A673 (cell line): ENCODE measurements around the gene ATXN10.

Experiments used
- EZH2 ChIP-seq: fragments of 200-600 bp; sonication (generic); IDR thresholded peaks from 2 replicates; pipeline ENCODE4 v1.6.1; 2017; ENCODE audit warnings: borderline replicate concordance, low read depth, mild to moderate bottlenecking, mixed read lengths, antibody characterized with exemption, low read length; ENCODE audit not compliant: poor library complexity, severe bottlenecking
- TF ChIP-seq, protein P1 (sequence below): fragments of 300-800, 200-600 bp; sonication (generic); conservative IDR thresholded peaks from 2 replicates; pipeline ENCODE4 v1.5.1; 2017; ENCODE audit warnings: low read depth, mild to moderate bottlenecking, antibody characterized with exemption, low read length, moderate library complexity, mixed read lengths

DNA sequence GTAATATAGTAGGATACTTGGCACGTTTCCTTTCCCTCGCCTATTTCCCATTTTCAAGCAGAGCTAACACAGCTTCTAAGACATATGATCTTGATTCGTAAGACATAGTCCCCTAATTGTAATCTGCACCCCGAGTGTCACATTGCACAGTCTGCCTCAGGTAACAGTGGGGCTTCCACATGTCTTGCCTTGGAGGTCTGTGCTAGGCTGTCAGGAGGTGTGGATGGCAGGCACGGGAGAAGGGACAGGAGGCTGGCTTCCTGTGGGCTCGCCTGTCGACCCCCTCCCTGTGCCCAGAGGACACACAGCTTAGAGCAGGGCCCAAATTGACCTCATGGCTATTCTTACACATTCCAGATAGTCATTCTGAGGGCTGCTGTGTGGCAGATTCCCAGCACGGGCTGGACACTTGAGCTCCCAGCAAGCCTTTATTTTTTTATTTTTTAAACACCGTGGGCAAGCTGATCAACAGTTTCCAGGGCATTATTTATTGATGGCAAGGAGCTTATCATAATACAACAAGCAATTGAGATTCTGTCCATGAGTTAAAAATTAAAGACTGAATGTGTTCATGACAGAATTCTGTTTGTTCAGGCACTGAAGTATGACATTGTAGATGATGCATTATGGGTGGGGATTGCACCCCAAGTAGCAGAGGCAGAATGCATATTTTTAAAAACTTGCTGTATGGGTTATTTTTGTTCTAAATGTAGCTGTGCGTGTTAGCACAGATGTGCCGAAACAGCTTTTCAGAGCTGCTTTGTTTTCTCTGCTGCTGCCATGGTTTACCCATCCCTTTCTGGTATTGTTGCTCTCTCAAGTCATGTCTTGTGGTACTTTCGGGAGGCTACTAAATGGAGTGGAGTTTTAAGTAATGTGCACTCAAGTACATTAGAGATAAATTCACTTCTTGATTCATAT is 113.0 kb downstream of the ATXN10 start:
- TF ChIP-seq, protein P1, sequence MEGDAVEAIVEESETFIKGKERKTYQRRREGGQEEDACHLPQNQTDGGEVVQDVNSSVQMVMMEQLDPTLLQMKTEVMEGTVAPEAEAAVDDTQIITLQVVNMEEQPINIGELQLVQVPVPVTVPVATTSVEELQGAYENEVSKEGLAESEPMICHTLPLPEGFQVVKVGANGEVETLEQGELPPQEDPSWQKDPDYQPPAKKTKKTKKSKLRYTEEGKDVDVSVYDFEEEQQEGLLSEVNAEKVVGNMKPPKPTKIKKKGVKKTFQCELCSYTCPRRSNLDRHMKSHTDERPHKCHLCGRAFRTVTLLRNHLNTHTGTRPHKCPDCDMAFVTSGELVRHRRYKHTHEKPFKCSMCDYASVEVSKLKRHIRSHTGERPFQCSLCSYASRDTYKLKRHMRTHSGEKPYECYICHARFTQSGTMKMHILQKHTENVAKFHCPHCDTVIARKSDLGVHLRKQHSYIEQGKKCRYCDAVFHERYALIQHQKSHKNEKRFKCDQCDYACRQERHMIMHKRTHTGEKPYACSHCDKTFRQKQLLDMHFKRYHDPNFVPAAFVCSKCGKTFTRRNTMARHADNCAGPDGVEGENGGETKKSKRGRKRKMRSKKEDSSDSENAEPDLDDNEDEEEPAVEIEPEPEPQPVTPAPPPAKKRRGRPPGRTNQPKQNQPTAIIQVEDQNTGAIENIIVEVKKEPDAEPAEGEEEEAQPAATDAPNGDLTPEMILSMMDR = no peak
- TF ChIP-seq EZH2 = no peak
